HepG2 (cell line): Measurements from ENCODE around the gene ARFGAP3. TPM values are rescaled to one million over a fixed set of nuclear protein-coding genes. Genes with fewer than 3 reads are reported as not detected.

Source experiments
- ATAC-seq: fragments of 200-7000 bp; cut with Tn5 transposase; 3 replicates; pipeline ENCODE4 v1.9.1; 2020; ENCODE audit warnings: mild to moderate bottlenecking, moderate library complexity
- BruUV-seq: library from RNA; stranded (reverse); fragments of 400-500 nt; replicated peaks from 2 replicates; lab custom pipeline; 2021; lab: Mats Ljungman, UMichigan
- CTCF ChIA-PET: fragments of 300-600 bp; formaldehyde crosslinking; extraction: SDS; loops from one replicate; lab custom pipeline; 2021; ENCODE audit warnings: low total read pairs, inconsistent platforms, low intra/inter-chr PET ratio; lab: Yijun Ruan, JAX
- POLR2A ChIA-PET: fragments of 350-600 bp; sonication (Branson Sonifier 250); formaldehyde crosslinking; loops from one replicate; lab custom pipeline; 2020; ENCODE audit warnings: antibody characterized with exemption, inconsistent platforms; lab: Yijun Ruan, JAX
- DNase-seq: peaks from one replicate; pipeline ENCODE4 v3.0.0-alpha.2; 2015; ENCODE audit warnings: low spot score
- FAIRE-seq: peaks from 3 replicates; lab custom pipeline; 2011; peaks lifted over from hg19 to GRCh38; lab: Jason Lieb, UNC
- H2AFZ ChIP-seq: one replicate; pipeline ENCODE4 v1.6.1; 2011; ENCODE audit warnings: low read length, inconsistent platforms
- H3K27ac ChIP-seq: fragments of 300-600 bp; 3 replicates; pipeline ENCODE4 v1.8.0; 2011; ENCODE audit warnings: mixed run types, mild to moderate bottlenecking, mixed read lengths, low read length, inconsistent platforms; ENCODE audit not compliant: insufficient read depth; ENCODE audit errors: extremely low read length
- H3K27me3 ChIP-seq, 2 experiments: fragments of 200-600 bp in 1 of 2; 2 replicates in 1 of 2; 3 replicates in 1 of 2; pipeline versions ENCODE4 v1.6.0 to v1.8.0; 2011; ENCODE audit warnings: low read length in 2 of 2, mild to moderate bottlenecking in 2 of 2, moderate library complexity in 2 of 2, inconsistent platforms in 1 of 2; ENCODE audit not compliant: insufficient read depth in 2 of 2, control insufficient read depth in 1 of 2
- H3K36me3 ChIP-seq, 2 experiments: fragments of 200-600 bp in 1 of 2; replicated peaks in 1 of 2; 2 replicates in 1 of 2; 3 replicates in 1 of 2; pipeline versions ENCODE4 v1.5.1 to v1.8.0; 2011; ENCODE audit warnings: low read length in 2 of 2, inconsistent platforms in 1 of 2; ENCODE audit not compliant: insufficient read depth in 2 of 2, control insufficient read depth in 1 of 2
- H3K4me1 ChIP-seq: 2 replicates; pipeline ENCODE4 v1.5.1; 2012; ENCODE audit warnings: low read length, inconsistent platforms; ENCODE audit not compliant: insufficient read depth
- H3K4me2 ChIP-seq: 2 replicates; pipeline ENCODE4 v1.6.0; 2011; ENCODE audit warnings: low read depth, low read length, inconsistent platforms
- H3K4me3 ChIP-seq, 3 experiments: fragments of 200-600 bp in 1 of 3; sonication (generic), shearing (Covaris generic) in 1 of 3; replicated peaks in 1 of 3; 2 replicates each; pipeline ENCODE4 v1.5.1; 2011 to 2016; ENCODE audit warnings: low read length in 3 of 3, inconsistent platforms in 2 of 3, low read depth in 2 of 3, mild to moderate bottlenecking in 2 of 3, control low read depth in 1 of 3, mixed read lengths in 1 of 3; ENCODE audit not compliant: insufficient read depth in 1 of 3
- H3K79me2 ChIP-seq: one replicate; pipeline ENCODE4 v1.6.1; 2011; ENCODE audit warnings: low read length, inconsistent platforms; ENCODE audit not compliant: insufficient read depth
- H3K9ac ChIP-seq: 2 replicates; pipeline ENCODE4 v1.6.0; 2011; ENCODE audit warnings: mild to moderate bottlenecking, low read depth, low read length, inconsistent platforms; ENCODE audit not compliant: insufficient read depth
- H3K9me3 ChIP-seq: 2 replicates; pipeline ENCODE4 v1.5.1; 2012; ENCODE audit warnings: mild to moderate bottlenecking, low read length
- H4K20me1 ChIP-seq: 2 replicates; pipeline ENCODE4 v1.6.0; 2011; ENCODE audit warnings: inconsistent platforms, mild to moderate bottlenecking, low read length, moderate library complexity; ENCODE audit not compliant: insufficient read depth
- AGO2 ChIP-seq: fragments of 200-400 bp; formaldehyde crosslinking; optimal IDR thresholded peaks from 2 replicates; pipeline ENCODE3; 2017; ENCODE audit warnings: mild to moderate bottlenecking, low read depth, low read length, moderate library complexity
- FOXA1 ChIP-seq, 2 experiments: fragments of 450-650 bp in 1 of 2; sonication (generic) in 1 of 2; formaldehyde crosslinking in 1 of 2; IDR thresholded peaks; 2 replicates each; pipeline versions ENCODE4 v1.4.0 to v1.6.1; 2016 to 2020; ENCODE audit warnings: missing genetic modification reagents in 1 of 2
- RFXANK ChIP-seq: IDR thresholded peaks from 2 replicates; pipeline ENCODE4 v1.6.1; 2016
- ZBTB39 ChIP-seq: sonication (generic); formaldehyde crosslinking; IDR thresholded peaks from 2 replicates; pipeline ENCODE4 v1.5.0; 2020; ENCODE audit warnings: missing genetic modification reagents
- ZNF549 ChIP-seq: sonication (generic); formaldehyde crosslinking; IDR thresholded peaks from 2 replicates; pipeline ENCODE4 v1.5.0; 2020; ENCODE audit warnings: missing genetic modification reagents
- ZNF790 ChIP-seq: sonication (generic); formaldehyde crosslinking; IDR thresholded peaks from 2 replicates; pipeline ENCODE4 v1.8.0; 2022; ENCODE audit warnings: missing genetic modification reagents, mild to moderate bottlenecking, borderline replicate concordance
- WGBS: methylation state at CpG from one replicate; pipeline ENCODE4 v1.1.6; 2017; ENCODE audit warnings: low lambda C conversion rate; 5-methylcytosine and 5-hydroxymethylcytosine counted together
- in situ Hi-C: cut with HindIII; loops from 2 replicates; pipeline ENCODE4 v1.10.0; 2017; ENCODE audit warnings: low pct_unique_long_range_greater_than_20kb; ENCODE audit not compliant: extremely low pct_ligation_motif_present
- intact Hi-C: fragments of 100-400 bp; cut with micrococcal nuclease; formaldehyde crosslinking; loops from one replicate; pipeline ENCODE4 v1.10.0; 2022; ENCODE audit not compliant: unreplicated experiment
- polyA plus RNA-seq, 8 experiments: library from polyadenylated mRNA; depleted of rRNA in 3 of 8; stranded (reverse) in 7 of 8; unstranded in 1 of 8; fragments of >200 nt; fragmentation: Illumina TruSeq in 4 of 8; extraction: Trizol in 4 of 8; gene quantifications; 2 replicates each; pipeline versions ENCODE4 v1.2.1 to v1.2.3, GENCODE V29; 2011 to 2016; ENCODE audit warnings: low read depth in 4 of 8, missing spikeins in 1 of 8, mixed read lengths in 1 of 8; ENCODE audit not compliant: insufficient read depth in 1 of 8
- total RNA-seq, 5 experiments: library from RNA; depleted of rRNA; stranded (reverse); fragments of >200 nt; fragmentation: Illumina TruSeq; extraction: Trizol; gene quantifications; 2 replicates each; pipeline ENCODE4 v1.2.3, GENCODE V29; 2016; ENCODE audit warnings: low read depth in 1 of 5

The ARFGAP3 gene
- total and polyA plus RNA-seq, 2 of the 13 experiments (the other 11 are each of a cell fraction or from before 2014, with no cell fraction given) = 41.7 to 61.6 TPM

GRCh38 chr22:42885446-42885845, 28.4 kb upstream of the ARFGAP3 start:
- POLR2A ChIA-PET = no interaction called here
- H3K79me2 ChIP-seq = no peaks in the 10 kb centered on the region
- H3K4me1 ChIP-seq = no peaks in the 10 kb centered on the region
- H3K9me3 ChIP-seq = no peaks in the 10 kb centered on the region
- H3K4me2 ChIP-seq = no peak overlapping the region
- no peak overlapping the region for H3K27ac ChIP-seq
- in situ Hi-C loops (no loop called here), intact Hi-C loops (no loop called here)
- peaks cover 64 to 95% of the 10 kb centered on the region in 2 experiments for H3K36me3 ChIP-seq
- H3K9ac ChIP-seq = no peak overlapping the region
- no peaks in the 10 kb centered on the region for H3K27me3 ChIP-seq
- H4K20me1 ChIP-seq = no peaks in the 10 kb centered on the region
- CTCF ChIA-PET = no interaction called here
- BruUV-seq = no TSS peak
- FAIRE-seq (no peak), DNase-seq (no peak), ATAC-seq (no peak)
- H3K4me3 ChIP-seq = no peak overlapping the region
- 91% methylated on average over 4 of the region's 9 CpGs for WGBS
- H2AFZ ChIP-seq = no peak overlapping the region
- TF ChIP-seq AGO2 (peak; percentile 24), ZBTB39 (CRISPR knock-in tag) (no peak)

- Histone ChIP-seq H3K79me2 (no peaks in the 10 kb centered on the region), H3K36me3 (peaks cover 63 to 99% of the 10 kb centered on the region in 2 experiments), H3K4me1 (no peaks in the 10 kb centered on the region), H3K9ac (no peak overlapping the region), H3K4me2 (no peak overlapping the region), H3K4me3 (no peak overlapping the region), H3K27me3 (no peaks in the 10 kb centered on the region), H4K20me1 (no peaks in the 10 kb centered on the region), H3K9me3 (no peaks in the 10 kb centered on the region), H3K27ac (no peak overlapping the region), H2AFZ (no peak overlapping the region)
- ATAC-seq (no peak), FAIRE-seq (no peak), DNase-seq (no peak)
- BruUV-seq = no TSS peak
- 86% methylated on average over 6 of the region's 7 CpGs for WGBS
- ChIA-PET CTCF (no interaction called here), POLR2A (no interaction called here)
- intact Hi-C loops (no loop called here), in situ Hi-C loops (no loop called here)
- TF ChIP-seq FOXA1 (IDR thresholded peaks at IDR 0.05) = no peak
- TF ChIP-seq FOXA1 (CRISPR knock-in tag; IDR thresholded peaks at IDR 0.05) = no peak
- TF ChIP-seq RFXANK = no peak
- TF ChIP-seq ZNF549 (CRISPR knock-in tag) = no peak
- no peak for TF ChIP-seq ZNF790 (CRISPR knock-in tag)
These were observed 27.7 kb upstream of the ARFGAP3 start for GRCh38 chr22:42884616-42885375.
